Gastrocnemius medialis (tissue), 4 donors: Measurements from ENCODE around the gene OR52J3. TPM values are rescaled to one million over a fixed set of nuclear protein-coding genes. Genes with fewer than 3 reads are reported as not detected.

Source experiments
- ATAC-seq, 2 donors: fragments of 150-250 bp; one replicate each; pipeline ENCODE4 v1.9.1; 2016
- DNase-seq, 2 donors: peaks; one replicate each; pipeline ENCODE4 v3.0.0-alpha.2; 2019
- H3K27ac ChIP-seq, 4 donors: fragments of 200-600 bp; sonication (generic); 1 replicate in 1 of 4; 2 replicates in 3 of 4; pipeline ENCODE4 v1.5.1; 2016 to 2018; ENCODE audit warnings: mild to moderate bottlenecking in 2 of 4, moderate library complexity in 1 of 4
- H3K27me3 ChIP-seq, 3 donors: fragments of 200-600 bp; sonication (generic) in 2 of 3; 1 replicate in 1 of 3; 2 replicates in 2 of 3; pipeline versions ENCODE4 v1.5.1 to v1.6.0; 2016 to 2019; ENCODE audit warnings: mild to moderate bottlenecking in 1 of 3, moderate library complexity in 1 of 3
- H3K36me3 ChIP-seq, 2 donors: fragments of 200-600 bp; sonication (generic) in 1 of 2; one replicate each; pipeline ENCODE4 v1.5.1; 2017 to 2018
- H3K4me1 ChIP-seq, 2 donors: fragments of 200-600 bp; sonication (generic) in 1 of 2; one replicate each; pipeline ENCODE4 v1.5.1; 2016 to 2017; ENCODE audit warnings: mild to moderate bottlenecking in 2 of 2
- H3K4me3 ChIP-seq, 4 donors: fragments of 200-600 bp; sonication (generic) in 3 of 4; 1 replicate in 1 of 4; 2 replicates in 3 of 4; pipeline ENCODE4 v1.5.1; 2016 to 2019; ENCODE audit warnings: mild to moderate bottlenecking in 2 of 4
- H3K9me3 ChIP-seq, 3 donors: fragments of 200-600 bp; sonication (generic) in 2 of 3; 1 replicate in 1 of 3; 2 replicates in 2 of 3; pipeline ENCODE4 v1.5.1; 2016 to 2019
- CTCF ChIP-seq, 5 experiments: fragments of 450-650 bp in 3 of 5; fragments of 200-600 bp in 2 of 5; sonication (generic) in 2 of 5; IDR thresholded peaks in 4 of 5; conservative IDR thresholded peaks in 1 of 5; 1 replicate in 4 of 5; 2 replicates in 1 of 5; pipeline ENCODE4 v1.5.1; 2016 to 2019; ENCODE audit warnings: antibody characterized with exemption in 5 of 5, mild to moderate bottlenecking in 3 of 5, moderate library complexity in 3 of 5
- POLR2A ChIP-seq, 2 donors: fragments of 450-650 bp; IDR thresholded peaks; one replicate each; pipeline ENCODE4 v1.6.1; 2017; ENCODE audit warnings: antibody characterized with exemption in 2 of 2, mild to moderate bottlenecking in 2 of 2, moderate library complexity in 2 of 2
- in situ Hi-C, 4 donors: fragments of 200-750 bp; cut with MboI; loops; one replicate each; pipeline versions ENCODE4 v1.15.0 to v1.8.0; 2017; ENCODE audit warnings: low sequenced_read_pairs in 4 of 4
- intact Hi-C: fragments of 100-400 bp; cut with DNase I; formaldehyde crosslinking; loops from one replicate; pipeline ENCODE4 v1.15.1; 2023; ENCODE audit warnings: low total_unique reads
- total RNA-seq, 4 donors: library from RNA; depleted of rRNA; stranded (reverse); fragments of >200 nt; gene quantifications; one replicate each; pipeline versions ENCODE4 v1.1.0 to v1.2.3, GENCODE V29; 2016

OR52J3 gene
- total RNA-seq = not detected

- intact Hi-C loops (no loop called here), in situ Hi-C loops (no loop called here)
- Histone ChIP-seq H3K4me3 (no peak within 1 kb of the TSS), H3K27ac (no peak within 1 kb of the TSS), H3K36me3 (no peaks in the 10 kb centered on the region), H3K27me3 (no peaks in the 10 kb centered on the region), H3K4me1 (no peaks in the 10 kb centered on the region), H3K9me3 (no peaks in the 10 kb centered on the region)
- TF ChIP-seq POLR2A (IDR thresholded peaks at IDR 0.05) (no peak), CTCF (IDR thresholded peaks at IDR 0.05 in 4 of 5, conservative IDR thresholded peaks at IDR 0.05 in 1 of 5) (no peak)
- no peak for ATAC-seq
- DNase-seq = no peak
These were observed at the start of gene OR52J3 for GRCh38 chr11:5046226-5046625. TSS of gene OR52J3 (plus strand) at chr11:5046526. CDS start at chr11:5046526, 0 bp downstream.

DNA sequence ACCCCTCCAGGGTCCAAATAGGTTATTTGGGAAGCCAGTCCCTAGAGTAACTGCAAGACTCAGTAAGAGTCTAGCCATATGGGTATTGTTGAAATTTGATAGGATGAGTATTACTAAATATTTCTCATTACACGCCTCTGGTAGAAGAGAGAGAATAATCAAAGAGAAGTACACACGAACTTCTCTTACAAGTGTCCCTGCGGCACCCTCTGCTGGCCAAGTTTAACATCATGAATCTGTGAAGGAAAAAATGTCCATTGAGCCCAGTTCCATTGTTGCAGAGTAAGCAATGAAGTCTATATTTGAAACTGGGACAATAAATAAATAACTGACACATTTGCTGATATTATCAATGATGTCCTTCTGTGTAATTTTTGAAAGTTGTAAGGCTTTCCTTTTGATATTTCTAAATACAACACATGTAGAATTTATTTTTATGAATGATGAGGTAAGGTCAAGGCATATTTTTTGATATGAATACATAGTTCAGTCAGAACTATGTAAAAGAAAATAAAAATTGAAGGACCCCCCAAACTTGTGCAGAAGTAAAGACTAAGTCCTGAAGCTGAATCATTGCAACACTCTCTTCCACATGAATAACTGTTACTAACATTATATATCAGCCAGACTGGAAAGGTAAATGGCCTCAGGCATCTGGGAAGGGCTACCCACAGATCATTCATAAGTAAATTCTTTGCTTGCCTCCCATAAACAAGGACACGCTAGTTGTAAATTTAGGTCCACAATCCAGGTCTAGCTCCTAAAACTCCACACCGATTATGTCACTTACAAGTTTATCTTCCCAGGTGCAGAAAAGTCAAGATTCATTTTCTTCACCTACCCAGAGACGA, 41.7 kb upstream of the OR52J3 start:
- Histone ChIP-seq H3K4me3 (no peak overlapping the region), H3K27me3 (no peaks in the 10 kb centered on the region), H3K27ac (no peak overlapping the region), H3K9me3 (no peaks in the 10 kb centered on the region), H3K36me3 (no peaks in the 10 kb centered on the region), H3K4me1 (no peaks in the 10 kb centered on the region)
- in situ Hi-C loops = loop anchor here in 1 of 4 donors (25.0 kb wide), 1 partner anchor 367 kb away; the partner anchor contains the start of genes OR51D1 and OR51E1
- intact Hi-C loops = loop anchor here (5.0 kb wide), 1 partner anchor 367 kb away; the partner anchor contains the start of gene OR51D1
- no peak for ATAC-seq
- no peak for TF ChIP-seq POLR2A (IDR thresholded peaks at IDR 0.05)
- TF ChIP-seq CTCF (IDR thresholded peaks at IDR 0.05 in 4 of 5, conservative IDR thresholded peaks at IDR 0.05 in 1 of 5) = peak in 3 of 5 experiments; percentile 25 to 34 (median 32)
- no peak for DNase-seq

GRCh38 chr11:5007561-5007960, 38.8 kb upstream of the OR52J3 start:
- in situ Hi-C loops (loop anchor here in 1 of 4 donors (25.0 kb wide), 1 partner anchor 370 kb away; the partner anchor contains the start of genes OR51D1 and OR51E1), intact Hi-C loops (no loop called here)
- Histone ChIP-seq H3K27me3 (no peaks in the 10 kb centered on the region), H3K4me1 (no peaks in the 10 kb centered on the region), H3K27ac (no peak overlapping the region), H3K9me3 (no peaks in the 10 kb centered on the region), H3K36me3 (no peaks in the 10 kb centered on the region), H3K4me3 (no peak overlapping the region)
- no peak for DNase-seq
- TF ChIP-seq POLR2A (IDR thresholded peaks at IDR 0.05) = no peak
- no peak for TF ChIP-seq CTCF (IDR thresholded peaks at IDR 0.05 in 4 of 5, conservative IDR thresholded peaks at IDR 0.05 in 1 of 5)
- ATAC-seq = no peak

DNA sequence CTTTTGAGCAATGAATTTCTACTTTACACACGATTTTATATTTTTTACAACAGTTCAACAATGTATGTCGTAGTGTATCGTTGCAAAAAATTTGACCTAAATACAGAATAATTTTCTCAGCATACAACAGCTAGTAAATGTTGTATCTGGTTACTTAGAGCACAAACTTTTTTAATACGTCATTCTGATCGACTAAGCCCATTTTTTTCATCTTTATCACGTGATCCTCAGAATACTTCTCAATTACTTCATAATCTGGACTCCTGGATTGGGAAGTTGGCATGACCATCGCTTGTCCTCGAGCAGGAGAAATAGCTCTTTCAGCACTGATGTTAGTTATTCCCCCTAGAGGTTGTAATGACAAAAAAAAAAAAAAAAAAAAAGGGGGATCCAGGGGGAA, 35.1 kb upstream of the OR52J3 start:
- ATAC-seq (no peak), DNase-seq (no peak)
- TF ChIP-seq CTCF (IDR thresholded peaks at IDR 0.05 in 4 of 5, conservative IDR thresholded peaks at IDR 0.05 in 1 of 5) (no peak), POLR2A (IDR thresholded peaks at IDR 0.05) (no peak)
- Histone ChIP-seq H3K4me3 (no peak overlapping the region), H3K27ac (no peak overlapping the region), H3K4me1 (no peaks in the 10 kb centered on the region), H3K9me3 (no peaks in the 10 kb centered on the region), H3K36me3 (no peaks in the 10 kb centered on the region), H3K27me3 (no peaks in the 10 kb centered on the region)
- intact Hi-C loops (no loop called here), in situ Hi-C loops (loop anchor here in 1 of 4 donors (25.0 kb wide), 1 partner anchor 374 kb away; the partner anchor contains the start of genes OR51D1 and OR51E1)
